GM15510 (cell line): ENCODE results near the gene BUB3.

Experiments
- POLR2A ChIP-seq: IDR thresholded peaks from 3 replicates; pipeline ENCODE4 v1.6.1; 2011; ENCODE audit warnings: borderline replicate concordance; ENCODE audit not compliant: insufficient read length; ENCODE audit errors: extremely low read depth

The BUB3 gene

DNA sequence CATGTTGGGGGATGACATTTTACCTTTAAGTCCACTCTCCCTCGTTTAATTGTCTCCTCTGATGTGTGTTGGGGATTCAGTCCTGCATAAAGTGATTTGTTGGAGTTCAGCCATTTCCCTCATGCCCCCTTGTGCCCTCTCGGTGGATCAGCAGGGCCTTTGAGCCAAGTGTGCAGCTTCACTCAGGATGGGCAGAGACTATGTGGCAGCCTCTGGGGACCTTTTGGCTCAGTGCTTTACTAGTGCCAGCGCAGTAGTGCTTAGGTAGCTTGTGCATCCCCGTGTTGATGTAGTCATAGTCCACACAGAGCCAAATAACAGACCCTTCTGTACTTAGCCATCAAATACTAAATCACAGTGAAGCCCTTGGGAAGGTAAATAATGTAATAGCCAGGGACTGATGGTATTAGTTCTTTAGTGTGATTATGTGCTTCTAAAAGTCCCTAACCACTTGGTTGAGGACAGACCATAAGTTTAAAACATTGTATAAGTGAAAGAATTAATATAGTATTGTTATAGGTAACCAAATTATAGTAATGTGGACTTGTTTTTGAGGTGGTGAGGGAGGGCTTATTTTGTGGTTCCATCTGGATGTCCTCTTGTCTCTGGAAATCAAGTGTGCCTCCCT lies 11.4 kb downstream of the BUB3 start:
- no peak for TF ChIP-seq POLR2A

DNA sequence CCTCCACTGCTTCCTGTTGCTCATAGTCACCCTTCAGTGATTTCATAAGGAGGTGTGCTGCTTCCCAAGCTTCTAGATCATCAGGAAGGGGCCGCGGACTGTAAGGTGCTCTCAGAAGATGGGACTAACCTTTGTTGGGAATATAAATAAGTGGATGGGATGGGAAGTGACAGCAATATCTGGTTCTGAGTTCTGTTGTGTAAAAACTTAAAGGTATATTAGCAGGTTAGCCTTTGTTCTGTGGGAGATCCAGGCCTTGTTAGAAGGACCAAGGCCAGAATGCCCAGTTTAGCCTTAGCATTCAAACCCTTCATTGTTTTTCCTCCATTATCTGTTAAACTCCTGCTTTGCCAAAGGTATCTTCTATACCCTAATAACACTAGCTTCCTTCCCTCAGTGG lies 12.4 kb downstream of the BUB3 start:
- TF ChIP-seq POLR2A, result no peak

DNA sequence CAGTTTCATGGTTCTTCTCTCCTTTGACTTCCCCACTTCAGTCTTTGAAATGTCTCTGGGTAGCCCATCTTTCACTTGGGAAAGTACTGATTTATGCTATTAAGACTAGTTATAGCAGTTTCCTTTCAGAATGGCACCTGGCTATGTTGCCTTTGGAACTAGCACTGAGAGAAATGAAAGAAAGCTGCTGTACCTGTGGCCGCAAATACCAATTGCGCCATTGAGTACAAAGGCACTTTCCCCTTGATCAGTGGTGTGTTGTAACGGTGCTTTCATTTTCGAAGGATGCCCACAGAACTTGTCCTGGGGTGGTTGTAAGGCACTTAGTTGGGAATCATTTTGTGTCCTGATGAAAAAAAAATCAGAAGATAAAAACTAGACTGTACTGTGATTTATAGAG lies 16.8 kb downstream of the BUB3 start:
- no peak for TF ChIP-seq POLR2A

- no peak for TF ChIP-seq POLR2A
Observed at GRCh38 chr10:123175389-123176387, 21.5 kb downstream of the BUB3 start.

GRCh38 chr10:123180101-123181090 lies 26.2 kb downstream of the BUB3 start:
- TF ChIP-seq POLR2A, result no peak

DNA sequence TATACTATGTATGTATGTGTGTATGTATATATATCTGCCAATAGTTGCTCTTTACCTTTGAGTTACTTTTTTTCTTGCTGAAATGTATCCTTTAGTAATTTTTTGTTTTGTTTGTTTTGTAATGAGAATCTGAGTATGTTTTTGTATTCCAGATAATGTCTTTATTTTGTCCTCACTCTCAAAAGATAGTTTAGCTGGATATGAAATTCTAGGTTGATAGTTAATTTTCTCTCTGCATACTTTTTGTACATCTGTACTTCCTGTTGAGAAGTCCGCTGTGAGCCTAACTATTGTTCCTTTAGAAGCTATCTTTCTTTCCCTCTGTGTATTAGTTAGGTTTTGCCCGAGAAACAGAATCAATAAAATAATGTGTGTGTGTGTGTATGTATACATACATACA lies 29.5 kb downstream of the BUB3 start:
- no peak for TF ChIP-seq POLR2A

DNA sequence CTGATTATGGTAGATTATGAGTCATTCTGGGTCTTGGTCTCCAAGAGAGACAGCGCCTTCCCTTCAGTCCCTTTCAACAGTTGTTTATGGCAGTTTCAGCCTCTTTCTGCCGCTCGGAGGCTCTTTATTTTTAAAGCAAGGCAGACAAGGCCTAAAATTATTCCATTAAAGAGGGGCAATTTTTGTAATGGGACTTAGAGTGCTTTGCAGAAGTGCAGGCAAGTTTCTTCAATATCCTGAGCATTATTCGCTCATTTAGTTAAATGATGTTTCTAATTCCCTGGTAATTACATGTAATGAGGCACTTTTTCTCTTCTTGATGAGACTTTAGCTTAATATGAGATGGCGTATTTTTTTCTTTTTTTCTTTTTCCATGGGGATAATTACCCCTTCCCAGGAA lies 33.6 kb downstream of the BUB3 start:
- TF ChIP-seq POLR2A, result no peak

- TF ChIP-seq POLR2A, result no peak
Observed at GRCh38 chr10:123191886-123192285, 37.7 kb downstream of the BUB3 start.

DNA sequence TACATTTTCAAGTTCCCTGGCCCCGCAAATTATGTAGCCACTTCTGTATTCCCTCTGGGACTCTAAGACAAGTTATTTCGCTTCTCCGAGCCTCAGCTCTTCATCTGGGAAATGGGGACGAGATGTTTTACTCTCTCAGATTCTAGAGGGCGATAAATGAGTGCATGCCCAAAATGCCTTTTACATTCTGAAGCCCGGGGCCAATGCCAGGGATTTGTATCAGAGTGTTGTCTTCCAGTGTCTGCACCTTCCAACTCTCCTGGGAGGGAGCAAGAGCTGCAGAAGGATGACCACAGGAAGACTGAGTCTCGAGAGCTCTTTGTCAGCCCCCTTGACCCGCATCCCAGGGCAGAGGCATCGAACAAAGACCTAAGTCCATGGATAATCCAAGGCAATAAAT lies 39.9 kb downstream of the BUB3 start:
- no peak for TF ChIP-seq POLR2A

- TF ChIP-seq POLR2A, result no peak
Observed at GRCh38 chr10:123200531-123200930, 46.3 kb downstream of the BUB3 start.

- TF ChIP-seq POLR2A, result no peak
Observed at GRCh38 chr10:123202506-123202905, 48.3 kb downstream of the BUB3 start.

DNA sequence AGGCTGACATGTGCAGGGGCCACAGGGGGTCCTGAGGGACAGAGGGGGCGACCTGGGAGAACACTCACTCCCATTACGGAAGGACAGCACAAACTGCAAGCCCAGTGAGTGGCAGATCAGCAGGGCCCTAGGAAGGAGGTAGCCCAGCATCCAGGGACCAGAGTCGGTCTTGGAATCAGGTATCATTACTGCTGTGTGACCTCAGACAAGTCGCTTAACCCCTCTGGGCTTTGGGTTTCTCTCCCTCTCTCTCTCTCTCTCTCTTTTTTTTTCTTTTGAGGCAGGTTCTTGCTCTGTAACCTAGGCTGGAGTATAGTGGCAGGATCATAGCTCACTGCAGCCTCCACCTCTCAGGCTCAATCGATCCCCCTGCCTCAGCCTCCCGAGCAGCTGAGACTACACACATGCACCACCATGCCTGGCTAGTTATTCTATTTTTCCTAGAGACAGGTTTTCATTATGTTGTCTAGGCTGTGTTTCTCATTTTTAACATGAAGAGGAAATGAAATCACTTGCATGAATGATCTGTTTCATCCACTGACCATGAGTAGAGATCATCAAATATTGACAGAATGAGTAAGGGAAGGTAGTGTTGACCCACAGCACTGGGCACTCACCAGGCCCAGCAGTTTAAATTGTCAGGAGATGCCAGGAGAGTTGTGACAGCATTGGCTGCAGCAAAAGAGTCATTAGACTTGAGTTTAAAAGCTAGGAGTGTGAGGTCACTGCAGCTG lies 49.4 kb downstream of the BUB3 start:
- no peak for TF ChIP-seq POLR2A

GRCh38 chr10:123204127-123204461 lies 49.9 kb downstream of the BUB3 start:
- no peak for TF ChIP-seq POLR2A

GRCh38 chr10:123205041-123205440 lies 50.8 kb downstream of the BUB3 start:
- TF ChIP-seq POLR2A, result no peak

GRCh38 chr10:123212063-123212462 lies 57.9 kb downstream of the BUB3 start:
- TF ChIP-seq POLR2A, result no peak

- no peak for TF ChIP-seq POLR2A
Observed at GRCh38 chr10:123212640-123213039, 58.4 kb downstream of the BUB3 start.
